ENCODE results near the gene DTNB. TPM values are rescaled to one million over a fixed set of nuclear protein-coding genes. Genes with fewer than 3 reads are reported as not detected.
A peak's percentile ranks its signal among the peaks of the same experiment; 100 is the strongest.

DTNB gene
- total RNA-seq, 4 donors from 2014 or later = 3.0 to 7.5 (median 4.3) TPM

GRCh38 chr2:25528173-25528572, 145.2 kb downstream of the DTNB start:
- TF ChIP-seq POLR2AphosphoS5 (IDR thresholded peaks at IDR 0.05) = no peak
- TF ChIP-seq, protein P1, sequence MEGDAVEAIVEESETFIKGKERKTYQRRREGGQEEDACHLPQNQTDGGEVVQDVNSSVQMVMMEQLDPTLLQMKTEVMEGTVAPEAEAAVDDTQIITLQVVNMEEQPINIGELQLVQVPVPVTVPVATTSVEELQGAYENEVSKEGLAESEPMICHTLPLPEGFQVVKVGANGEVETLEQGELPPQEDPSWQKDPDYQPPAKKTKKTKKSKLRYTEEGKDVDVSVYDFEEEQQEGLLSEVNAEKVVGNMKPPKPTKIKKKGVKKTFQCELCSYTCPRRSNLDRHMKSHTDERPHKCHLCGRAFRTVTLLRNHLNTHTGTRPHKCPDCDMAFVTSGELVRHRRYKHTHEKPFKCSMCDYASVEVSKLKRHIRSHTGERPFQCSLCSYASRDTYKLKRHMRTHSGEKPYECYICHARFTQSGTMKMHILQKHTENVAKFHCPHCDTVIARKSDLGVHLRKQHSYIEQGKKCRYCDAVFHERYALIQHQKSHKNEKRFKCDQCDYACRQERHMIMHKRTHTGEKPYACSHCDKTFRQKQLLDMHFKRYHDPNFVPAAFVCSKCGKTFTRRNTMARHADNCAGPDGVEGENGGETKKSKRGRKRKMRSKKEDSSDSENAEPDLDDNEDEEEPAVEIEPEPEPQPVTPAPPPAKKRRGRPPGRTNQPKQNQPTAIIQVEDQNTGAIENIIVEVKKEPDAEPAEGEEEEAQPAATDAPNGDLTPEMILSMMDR (IDR thresholded peaks at IDR 0.05) = no peak
- TF ChIP-seq POLR2A (IDR thresholded peaks at IDR 0.05; ENCODE audit: low read depth) = no peak
- TF ChIP-seq EP300 (IDR thresholded peaks at IDR 0.05) = no peak
- no peaks in the 10 kb centered on the region for H3K4me1 ChIP-seq
- no peak for DNase-seq (ENCODE audit: extremely low spot score)
- no peak overlapping the region for H3K27ac ChIP-seq (replicated peaks in 1 of 4)
- H3K27me3 ChIP-seq = no peaks in the 10 kb centered on the region
- H3K36me3 ChIP-seq = no peaks in the 10 kb centered on the region
- H3K4me3 ChIP-seq = no peak overlapping the region
- intact Hi-C loops (cut with DNase I) = loop anchor here (10.0 kb wide), 1 partner anchor 253 kb away; no protein-coding TSS in a partner anchor
- 84% methylated on average over 4 of the region's 4 CpGs for WGBS
- no peaks in the 10 kb centered on the region for H3K9me3 ChIP-seq

- H3K27ac ChIP-seq (replicated peaks in 1 of 4) = no peak overlapping the region
- peaks cover 0 to 9% (median 8%) of the 10 kb centered on the region in 4 donors for H3K4me1 ChIP-seq
- no peak overlapping the region for H3K4me3 ChIP-seq
- 92% methylated on average over 5 of the region's 5 CpGs for WGBS
- no peaks in the 10 kb centered on the region for H3K36me3 ChIP-seq
- no peak for DNase-seq (ENCODE audit: extremely low spot score)
- H3K27me3 ChIP-seq = no peaks in the 10 kb centered on the region
- TF ChIP-seq EP300 (IDR thresholded peaks at IDR 0.05) (no peak), POLR2A (IDR thresholded peaks at IDR 0.05; ENCODE audit: low read depth) (no peak), POLR2AphosphoS5 (IDR thresholded peaks at IDR 0.05) (no peak)
- TF ChIP-seq, protein P1 (IDR thresholded peaks at IDR 0.05) = no peak
- intact Hi-C loops (cut with DNase I) = loop anchor here (5.0 to 10.0 kb wide), 2 partner anchors 152 to 250 kb away; no protein-coding TSS in a partner anchor
- H3K9me3 ChIP-seq = no peaks in the 10 kb centered on the region
These were observed 148.9 kb downstream of the DTNB start for GRCh38 chr2:25524507-25524906.

GRCh38 chr2:25523060-25523459, 150.3 kb downstream of the DTNB start:
- no peaks in the 10 kb centered on the region for H3K36me3 ChIP-seq
- no peaks in the 10 kb centered on the region for H3K27me3 ChIP-seq
- no peak overlapping the region for H3K4me3 ChIP-seq
- WGBS = 98% methylated on average over 4 of the region's 4 CpGs
- H3K27ac ChIP-seq (replicated peaks in 1 of 4) = no peak overlapping the region
- H3K4me1 ChIP-seq = peaks cover 0 to 9% (median 8%) of the 10 kb centered on the region in 4 donors
- intact Hi-C loops (cut with DNase I) = loop anchor here (5.0 to 10.0 kb wide), 2 partner anchors 151 to 248 kb away; no protein-coding TSS in a partner anchor
- H3K9me3 ChIP-seq = no peaks in the 10 kb centered on the region
- TF ChIP-seq POLR2A (IDR thresholded peaks at IDR 0.05; ENCODE audit: low read depth) (no peak), POLR2AphosphoS5 (IDR thresholded peaks at IDR 0.05) (no peak), EP300 (IDR thresholded peaks at IDR 0.05) (no peak)
- TF ChIP-seq, protein P1 (IDR thresholded peaks at IDR 0.05) = no peak
- no peak for DNase-seq (ENCODE audit: extremely low spot score)

GRCh38 chr2:25521665-25522387, 151.6 kb downstream of the DTNB start:
- Histone ChIP-seq H3K36me3 (no peaks in the 10 kb centered on the region), H3K4me3 (peak overlapping the region; percentile 30 to 43 (median 36)), H3K27me3 (no peaks in the 10 kb centered on the region), H3K9me3 (no peaks in the 10 kb centered on the region), H3K4me1 (peaks cover 0 to 9% (median 8%) of the 10 kb centered on the region in 4 donors), H3K27ac (replicated peaks in 1 of 4) (no peak overlapping the region)
- DNase-seq (ENCODE audit: extremely low spot score) = no peak
- TF ChIP-seq POLR2A (IDR thresholded peaks at IDR 0.05; ENCODE audit: low read depth) = no peak
- TF ChIP-seq, protein P1 (IDR thresholded peaks at IDR 0.05) = peak; percentile 79 to 82 (median 80)
- intact Hi-C loops (cut with DNase I) = loop anchor here (5.0 to 10.0 kb wide), 2 partner anchors 150 to 247 kb away; no protein-coding TSS in a partner anchor
- WGBS = 43% methylated on average over 10 of the region's 10 CpGs

Data from esophagus muscularis mucosa (tissue), 4 donors.